ENCODE data around the gene RFT1.
A peak's percentile ranks its signal among the peaks of the same experiment; 100 is the strongest.

Gene RFT1

DNA sequence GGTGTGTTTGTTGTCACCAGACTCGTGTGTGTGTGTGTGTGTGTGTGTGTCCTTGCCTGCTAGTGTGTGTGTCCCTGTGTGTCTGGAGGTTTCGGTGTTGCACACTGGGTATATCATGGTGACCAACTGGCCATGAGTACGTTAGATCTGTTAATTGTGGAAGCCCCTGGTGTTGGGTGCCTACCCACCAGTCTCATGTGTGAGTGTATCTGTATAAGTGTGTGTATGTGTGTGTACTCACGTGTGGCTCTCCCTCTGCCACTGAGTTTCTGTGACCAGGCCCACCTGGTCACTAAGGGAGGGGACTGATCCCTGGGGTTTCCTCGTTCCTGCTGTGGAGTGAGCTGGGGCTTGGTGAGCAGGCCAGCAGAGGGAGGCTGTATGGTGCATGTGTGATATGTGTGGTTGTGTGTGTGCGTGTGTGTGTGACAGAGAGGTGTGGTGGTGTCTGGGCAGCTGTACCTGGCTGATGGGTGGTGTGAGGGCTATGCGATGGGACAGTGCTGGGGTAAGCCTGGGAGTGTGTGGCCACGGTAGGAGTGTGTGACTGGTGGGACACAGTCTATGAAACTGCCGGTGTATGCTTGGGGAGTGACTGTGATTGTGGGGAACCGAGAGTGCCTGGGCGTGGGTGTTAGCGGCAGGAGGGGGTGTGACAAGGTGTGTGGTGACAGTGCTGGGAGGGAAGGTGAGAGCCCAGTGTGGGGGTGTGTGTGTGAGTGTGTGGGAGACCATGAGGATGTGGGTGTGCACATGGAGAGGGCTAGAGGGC lies 32.6 kb upstream of the RFT1 start:
- TF ChIP-seq, protein P1, sequence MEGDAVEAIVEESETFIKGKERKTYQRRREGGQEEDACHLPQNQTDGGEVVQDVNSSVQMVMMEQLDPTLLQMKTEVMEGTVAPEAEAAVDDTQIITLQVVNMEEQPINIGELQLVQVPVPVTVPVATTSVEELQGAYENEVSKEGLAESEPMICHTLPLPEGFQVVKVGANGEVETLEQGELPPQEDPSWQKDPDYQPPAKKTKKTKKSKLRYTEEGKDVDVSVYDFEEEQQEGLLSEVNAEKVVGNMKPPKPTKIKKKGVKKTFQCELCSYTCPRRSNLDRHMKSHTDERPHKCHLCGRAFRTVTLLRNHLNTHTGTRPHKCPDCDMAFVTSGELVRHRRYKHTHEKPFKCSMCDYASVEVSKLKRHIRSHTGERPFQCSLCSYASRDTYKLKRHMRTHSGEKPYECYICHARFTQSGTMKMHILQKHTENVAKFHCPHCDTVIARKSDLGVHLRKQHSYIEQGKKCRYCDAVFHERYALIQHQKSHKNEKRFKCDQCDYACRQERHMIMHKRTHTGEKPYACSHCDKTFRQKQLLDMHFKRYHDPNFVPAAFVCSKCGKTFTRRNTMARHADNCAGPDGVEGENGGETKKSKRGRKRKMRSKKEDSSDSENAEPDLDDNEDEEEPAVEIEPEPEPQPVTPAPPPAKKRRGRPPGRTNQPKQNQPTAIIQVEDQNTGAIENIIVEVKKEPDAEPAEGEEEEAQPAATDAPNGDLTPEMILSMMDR (IDR thresholded peaks at IDR 0.05; ENCODE audit: low read depth, low read length): no peak
- peak overlapping the region; percentile 88 for H3K4me3 ChIP-seq (ENCODE audit: low read depth, low read length)

DNA sequence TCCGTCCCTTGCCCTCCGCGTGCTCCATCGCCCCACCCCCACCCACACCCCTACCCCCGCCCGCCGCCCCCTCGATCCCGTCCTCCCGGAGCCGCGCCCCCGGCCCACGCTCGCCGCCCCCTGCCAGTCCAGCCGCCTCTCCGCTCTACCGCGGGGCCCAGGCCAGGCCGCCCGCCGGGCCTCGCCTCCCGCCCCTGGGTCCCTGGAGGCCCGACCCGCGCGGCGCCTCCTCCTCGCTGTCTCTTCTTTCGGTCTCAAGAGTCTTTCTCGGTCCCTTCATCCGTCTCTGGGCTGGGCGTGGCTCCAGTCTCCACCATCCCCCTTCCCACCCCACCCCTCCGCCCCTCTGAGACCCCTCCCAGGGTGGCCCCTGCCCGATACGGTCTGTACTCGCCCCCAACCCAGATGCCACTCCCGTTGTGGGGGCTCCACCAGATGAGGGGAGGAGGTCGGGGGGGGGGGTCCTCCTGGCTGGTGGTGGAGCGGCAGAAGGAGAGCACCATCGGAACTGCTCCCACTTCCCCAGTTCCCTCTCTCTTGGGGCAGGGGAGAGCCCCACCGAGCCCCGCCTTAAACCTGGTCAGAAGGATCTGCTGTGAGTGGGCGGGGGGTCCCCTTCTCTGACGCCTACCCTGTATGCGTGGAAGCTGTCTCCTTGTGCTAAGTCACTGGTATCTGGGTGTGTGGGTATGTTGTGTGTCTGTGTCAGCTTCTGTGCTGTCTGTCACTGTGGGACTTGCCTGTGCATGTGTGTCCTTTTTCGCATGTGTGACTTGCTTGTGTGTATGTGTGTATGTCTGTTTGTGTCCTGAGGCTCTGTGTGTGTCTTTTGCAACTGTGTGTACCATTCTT lies 31.8 kb upstream of the RFT1 start:
- TF ChIP-seq, protein P1 (IDR thresholded peaks at IDR 0.05; ENCODE audit: low read depth, low read length): no peak
- H3K4me3 ChIP-seq (ENCODE audit: low read depth, low read length): peak overlapping the region; percentile 88

DNA sequence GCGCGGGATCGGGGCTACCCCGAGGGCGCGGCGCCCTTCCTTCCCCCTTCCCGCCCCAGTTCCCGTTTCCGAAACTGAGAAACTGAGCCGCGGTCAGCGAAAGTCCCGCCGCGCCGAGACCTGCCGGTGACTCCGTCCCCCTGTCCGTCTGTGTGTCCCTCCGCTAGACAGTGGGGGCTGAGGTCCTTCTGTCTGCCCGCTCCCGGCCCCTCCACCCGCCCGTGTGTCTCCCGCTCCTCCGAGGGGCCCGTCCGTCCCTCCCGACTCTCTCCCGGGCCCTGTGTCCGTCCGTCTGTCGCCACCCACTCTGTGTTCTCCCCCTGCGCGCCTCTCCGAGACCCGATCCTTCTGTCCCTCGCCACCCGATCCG lies 31.2 kb upstream of the RFT1 start:
- peak overlapping the region; percentile 88 for H3K4me3 ChIP-seq (ENCODE audit: low read depth, low read length)
- TF ChIP-seq, protein P1 (IDR thresholded peaks at IDR 0.05; ENCODE audit: low read depth, low read length): no peak

DNA sequence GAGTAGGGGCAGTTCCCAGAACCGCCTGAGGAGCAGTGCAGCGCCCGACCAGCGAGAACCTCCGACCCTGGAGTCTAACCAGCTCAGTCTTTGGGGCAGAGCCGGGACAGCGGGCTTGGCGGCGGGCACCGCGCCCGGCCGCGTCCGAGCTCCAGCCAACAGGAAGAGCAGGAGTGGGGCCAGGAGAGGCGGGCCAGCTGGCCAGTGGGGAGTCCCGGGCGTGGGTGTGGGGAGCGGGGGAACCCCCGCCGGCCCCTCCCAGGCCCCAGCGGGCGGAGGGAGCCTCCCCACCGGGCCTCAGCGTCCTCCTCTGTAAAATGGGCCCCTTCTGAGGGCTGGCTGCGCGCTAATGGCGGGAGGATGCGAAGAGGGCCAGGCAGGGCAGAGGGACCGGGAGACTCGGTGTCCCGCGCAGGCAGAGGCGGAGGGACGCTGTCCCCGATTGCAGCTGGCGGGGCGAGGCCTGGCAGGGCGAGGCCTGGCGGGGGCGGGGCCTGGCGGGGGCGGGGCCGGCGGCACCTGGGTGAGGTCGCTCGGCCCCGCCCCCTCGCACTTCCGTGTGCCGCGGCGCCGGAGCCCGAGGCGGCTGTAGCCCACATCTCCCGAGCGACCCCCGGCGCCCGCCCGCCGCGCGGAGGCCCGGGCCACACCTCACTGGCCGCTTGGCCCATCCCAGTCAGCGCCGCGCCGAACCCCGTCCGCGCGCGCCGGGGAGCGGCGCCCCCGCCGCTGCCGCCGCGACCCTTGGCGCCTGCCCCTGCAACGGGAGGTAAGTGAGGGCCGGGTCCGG lies 30.6 kb upstream of the RFT1 start, which contains the start of gene PRKCD:
PRKCD (plus strand) TSS at position 550 of the 790 bp plus-strand sequence. CDS start 17,214 bp downstream, outside the sequence.
- TF ChIP-seq, protein P1 (IDR thresholded peaks at IDR 0.05; ENCODE audit: low read depth, low read length): no peak
- H3K4me3 ChIP-seq (ENCODE audit: low read depth, low read length): peak within 1 kb of the TSS; percentile 88

DNA sequence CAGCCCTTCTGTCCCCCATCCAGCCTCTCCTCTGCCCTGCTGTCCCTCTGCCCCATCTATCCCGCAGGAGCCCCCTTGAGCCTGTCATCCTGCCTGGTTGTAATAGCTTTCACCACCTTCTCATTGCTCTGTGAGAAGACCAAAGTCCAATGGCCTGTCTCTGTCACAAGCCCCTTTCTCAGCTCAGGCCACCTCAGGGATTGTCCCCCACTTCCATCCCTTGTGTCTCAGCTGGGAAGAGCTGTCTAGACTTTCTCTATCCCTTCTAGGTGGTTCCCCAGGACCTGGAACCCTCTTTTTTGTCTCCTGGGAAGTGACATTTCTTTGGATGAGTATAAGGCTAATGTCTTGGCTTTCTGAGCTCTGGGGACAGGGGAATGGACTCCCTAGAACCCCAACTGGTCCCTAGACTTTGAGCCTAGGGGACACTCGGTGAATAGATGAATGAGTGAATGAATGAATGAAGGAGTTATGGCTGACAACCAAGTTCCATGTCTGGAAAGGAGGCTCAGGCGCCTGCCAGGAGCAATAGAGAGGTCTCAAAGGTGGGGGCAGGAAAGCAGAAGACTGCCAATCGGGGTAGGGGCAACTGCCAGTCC lies 29.9 kb upstream of the RFT1 start:
- TF ChIP-seq, protein P1 (IDR thresholded peaks at IDR 0.05; ENCODE audit: low read depth, low read length): no peak
- H3K4me3 ChIP-seq (ENCODE audit: low read depth, low read length): peak overlapping the region; percentile 88

DNA sequence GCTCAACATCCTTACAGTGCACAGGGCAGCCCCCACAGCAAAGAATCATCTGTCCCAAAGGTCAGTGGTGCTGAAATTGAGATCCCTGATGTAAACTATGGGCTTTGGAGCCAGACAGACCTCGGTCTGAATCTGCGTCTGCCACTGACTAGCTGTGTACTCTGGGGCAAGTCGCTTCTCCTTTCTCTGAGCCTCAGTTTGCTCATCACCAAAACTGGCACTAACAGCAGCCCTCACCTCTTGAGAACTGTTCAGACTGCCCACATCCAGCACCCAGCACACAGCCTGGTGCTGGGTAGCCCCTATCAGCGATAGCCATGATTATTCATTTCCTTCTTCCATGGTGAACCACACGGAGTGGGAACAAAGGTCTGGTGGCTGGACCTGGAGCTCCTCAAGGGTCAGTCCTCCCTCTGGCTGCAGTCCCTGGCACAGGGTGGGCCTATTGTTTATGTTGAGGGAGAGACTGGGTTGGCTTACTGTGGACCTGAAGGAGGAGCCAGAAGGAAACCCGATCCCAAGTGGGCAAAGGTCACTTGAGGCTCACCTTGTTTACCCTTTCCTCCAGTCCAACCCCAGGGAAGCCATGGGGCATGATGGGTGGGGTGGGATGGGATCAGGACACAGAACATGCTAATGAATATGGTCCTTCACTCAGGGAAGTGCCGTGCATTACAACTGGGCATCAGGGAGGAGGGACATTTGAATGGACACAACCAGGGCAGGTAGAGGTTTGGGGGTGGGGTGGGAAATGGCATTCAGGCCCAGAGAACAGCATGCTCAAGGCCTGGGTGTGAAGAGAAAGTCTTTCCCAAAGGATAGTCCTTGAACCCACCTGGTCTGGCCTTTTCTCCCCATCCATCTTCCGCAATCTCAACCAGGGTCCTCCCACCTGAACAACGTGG lies 29.2 kb upstream of the RFT1 start:
- peak overlapping the region; percentile 88; the same call in 1 of the 2 replicates for H3K4me3 ChIP-seq (ENCODE audit: low read depth, low read length)
- TF ChIP-seq, protein P1 (IDR thresholded peaks at IDR 0.05; ENCODE audit: low read depth, low read length): no peak
